8988T (cell line): ENCODE results near the gene RTN1.

Experiments used
- DNase-seq: peaks from one replicate; pipeline ENCODE4 v3.0.0; 2011

RTN1 gene

DNA sequence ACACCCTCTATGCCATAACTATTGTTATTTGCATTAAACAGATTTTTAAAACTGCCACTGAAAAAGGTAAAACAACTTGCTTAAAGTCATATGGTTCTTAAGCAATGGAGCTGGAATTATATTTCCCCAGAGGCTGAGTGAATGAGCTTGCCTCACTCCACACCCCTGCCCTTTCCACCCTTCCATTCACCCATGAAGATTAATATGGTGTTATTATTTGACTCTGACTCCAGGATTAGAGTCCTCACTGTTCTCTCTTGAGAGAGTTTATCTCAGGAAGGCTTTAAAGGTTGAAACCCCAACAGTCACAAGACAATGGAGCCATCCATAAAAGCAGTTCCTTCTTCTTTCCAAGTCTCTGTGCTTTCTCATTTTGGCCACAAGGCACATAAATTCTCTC is 84.9 kb downstream of the RTN1 start:
- no peak for DNase-seq

DNA sequence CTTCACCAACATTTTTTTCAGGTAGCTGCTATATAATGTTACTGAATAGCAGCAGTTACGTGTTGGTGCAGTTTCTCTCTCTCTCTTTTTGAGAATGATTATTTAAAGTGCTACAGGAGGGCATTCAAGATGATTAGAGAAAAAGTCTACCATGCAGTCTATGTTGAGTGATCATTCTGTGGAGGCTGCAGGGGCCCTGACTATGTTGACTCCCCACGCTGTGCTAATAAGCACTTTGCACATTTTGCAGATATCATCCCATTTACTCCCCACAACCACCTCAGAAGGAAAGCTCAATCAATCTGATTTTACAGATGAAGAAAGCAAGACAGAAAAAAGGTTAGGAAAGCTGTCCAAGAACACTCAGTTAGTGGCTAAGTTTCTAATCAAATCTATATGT is 87.8 kb downstream of the RTN1 start:
- no peak for DNase-seq

DNA sequence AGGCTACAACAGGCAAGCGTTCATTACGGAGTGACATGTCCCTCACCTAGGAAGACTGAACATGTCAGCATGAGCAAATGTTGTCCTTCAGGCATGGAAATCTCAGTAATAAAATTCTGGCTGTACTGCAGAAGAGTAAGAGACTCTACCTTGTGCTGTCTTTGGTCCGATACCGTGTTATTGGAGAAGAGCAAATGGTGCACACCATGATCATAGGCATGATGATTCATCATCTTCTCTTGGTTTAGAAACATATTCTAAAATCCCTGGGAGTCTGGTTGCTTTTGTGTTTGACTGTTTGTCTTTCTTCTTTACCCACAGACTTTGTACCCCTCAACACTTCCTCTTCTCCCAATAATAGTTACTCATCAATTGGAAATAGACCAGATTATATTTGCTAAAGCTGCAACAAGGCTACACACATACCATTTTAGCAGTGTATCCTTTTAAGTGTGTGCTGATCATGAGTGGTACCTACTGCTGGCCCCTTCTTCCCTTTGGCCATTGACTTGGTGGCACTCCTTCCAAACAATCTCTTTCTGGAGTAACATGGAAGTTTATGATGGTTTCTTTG is 93.5 kb downstream of the RTN1 start:
- no peak for DNase-seq

DNA sequence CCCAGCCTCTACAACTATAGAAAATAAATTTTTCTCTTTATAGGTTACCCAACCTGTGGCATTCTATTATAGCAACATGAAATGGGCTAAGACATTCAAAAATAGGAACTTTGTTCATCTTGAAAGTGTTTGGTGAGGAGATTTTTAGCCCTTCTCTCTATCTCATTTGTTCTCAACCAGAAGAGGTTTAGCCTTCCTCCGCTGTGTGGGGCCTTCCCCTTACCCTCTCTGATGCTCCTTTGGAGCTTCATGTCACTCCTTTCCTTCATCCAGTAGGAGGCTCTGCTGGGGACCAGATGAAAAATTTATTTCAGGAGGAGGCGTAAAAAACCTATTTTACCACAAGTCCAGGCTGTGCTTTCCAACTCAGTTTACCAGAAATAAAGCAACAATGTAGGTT is 94.1 kb downstream of the RTN1 start:
- DNase-seq = no peak

DNA sequence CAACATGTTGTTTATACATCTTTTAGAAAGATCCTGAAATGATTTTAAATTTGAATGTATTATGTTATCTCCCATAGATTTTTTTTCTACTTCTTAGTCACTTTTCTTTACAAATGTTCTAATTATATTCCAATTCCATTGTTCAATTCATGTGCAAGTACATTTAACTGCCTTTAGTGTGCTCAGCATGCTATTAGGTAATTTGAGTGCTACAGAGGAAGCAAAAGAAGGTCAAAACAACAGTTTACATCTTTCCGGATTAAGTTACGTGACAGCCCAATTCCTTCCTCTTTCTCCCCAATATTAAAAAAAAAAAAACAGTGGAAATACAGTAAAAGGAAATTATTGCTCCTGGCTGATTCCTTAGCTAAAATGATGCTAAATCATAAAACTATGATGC is 98.3 kb downstream of the RTN1 start:
- DNase-seq = no peak

DNA sequence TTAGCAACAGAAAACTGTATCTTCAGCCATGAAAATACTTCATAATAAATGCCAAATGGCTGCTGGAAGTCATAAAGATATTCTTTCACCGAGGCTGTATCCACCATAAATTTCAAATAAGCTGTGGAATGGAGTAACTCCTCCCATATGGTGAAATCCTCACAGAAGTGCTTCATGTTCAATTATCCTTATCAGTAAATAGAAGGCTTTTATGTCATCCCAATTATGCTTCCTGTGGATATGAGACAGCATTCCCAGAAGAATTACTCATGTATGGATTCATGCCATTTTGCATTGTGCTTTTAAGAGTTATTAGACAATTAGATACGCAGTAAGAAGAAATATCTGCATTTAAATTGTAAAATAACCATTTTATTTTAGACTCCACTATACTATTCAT is 99.0 kb downstream of the RTN1 start:
- DNase-seq = no peak

DNA sequence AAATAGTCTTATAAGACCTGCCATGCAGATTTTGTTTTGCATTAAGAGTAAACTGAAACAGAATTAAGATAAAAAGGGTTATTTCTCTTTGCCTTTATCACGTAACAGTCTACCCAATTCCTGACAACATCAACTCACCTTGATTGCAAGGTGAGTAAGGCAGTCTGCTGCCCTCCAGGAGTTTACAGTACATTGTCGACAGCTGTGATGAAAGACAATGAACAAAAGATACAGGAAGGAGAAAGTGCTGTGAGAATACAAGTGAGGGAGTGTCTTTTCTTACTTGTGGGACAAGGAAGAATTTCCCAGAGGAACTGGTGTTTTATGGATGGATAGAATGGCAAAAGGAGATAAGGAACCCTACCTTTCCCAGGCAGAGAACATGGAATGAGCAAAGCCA is 101.0 kb downstream of the RTN1 start:
- no peak for DNase-seq

DNA sequence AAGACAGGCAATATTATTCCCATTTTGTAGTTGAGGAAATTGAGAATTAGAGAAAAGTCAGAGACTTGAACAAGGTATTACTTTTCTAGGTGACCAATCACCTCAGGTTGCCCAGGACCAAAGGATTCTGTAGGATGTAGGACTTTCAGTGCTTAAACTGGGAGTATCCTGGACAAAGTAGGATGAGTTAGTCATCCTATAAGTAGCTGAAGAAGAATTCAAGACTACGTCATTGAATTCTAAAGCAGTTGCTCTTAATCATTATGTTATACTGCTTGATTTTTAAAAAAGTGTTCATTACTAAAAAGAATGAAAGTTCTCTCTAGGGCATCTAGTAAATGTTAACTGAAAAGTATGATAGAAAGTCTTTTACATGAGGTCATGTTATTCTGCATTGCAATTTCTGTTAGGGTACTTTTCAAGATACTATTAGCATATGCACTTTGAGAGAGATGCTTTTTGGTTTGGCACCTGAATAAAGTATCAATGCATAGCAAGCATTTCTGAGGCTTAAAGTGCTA is 101.7 kb downstream of the RTN1 start:
- DNase-seq = no peak

DNA sequence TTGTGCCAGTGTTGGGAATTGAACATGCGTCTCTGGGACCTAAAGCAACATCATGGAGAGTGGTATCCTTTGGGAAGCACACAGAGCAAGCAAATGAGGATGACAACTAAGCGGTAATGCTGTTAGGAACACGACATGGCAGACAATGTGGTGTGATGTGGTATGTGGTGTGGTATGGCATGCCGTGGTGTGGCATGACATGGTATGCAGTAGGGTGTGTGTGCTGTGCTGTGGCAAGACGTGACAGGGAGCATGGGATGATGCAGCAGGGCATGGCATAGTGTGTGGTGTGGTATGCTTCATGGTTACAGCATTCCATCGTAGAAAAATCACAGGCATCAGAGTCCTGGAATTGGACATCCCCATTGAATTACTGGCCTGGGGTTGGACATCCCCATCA is 108.7 kb downstream of the RTN1 start:
- DNase-seq = no peak

DNA sequence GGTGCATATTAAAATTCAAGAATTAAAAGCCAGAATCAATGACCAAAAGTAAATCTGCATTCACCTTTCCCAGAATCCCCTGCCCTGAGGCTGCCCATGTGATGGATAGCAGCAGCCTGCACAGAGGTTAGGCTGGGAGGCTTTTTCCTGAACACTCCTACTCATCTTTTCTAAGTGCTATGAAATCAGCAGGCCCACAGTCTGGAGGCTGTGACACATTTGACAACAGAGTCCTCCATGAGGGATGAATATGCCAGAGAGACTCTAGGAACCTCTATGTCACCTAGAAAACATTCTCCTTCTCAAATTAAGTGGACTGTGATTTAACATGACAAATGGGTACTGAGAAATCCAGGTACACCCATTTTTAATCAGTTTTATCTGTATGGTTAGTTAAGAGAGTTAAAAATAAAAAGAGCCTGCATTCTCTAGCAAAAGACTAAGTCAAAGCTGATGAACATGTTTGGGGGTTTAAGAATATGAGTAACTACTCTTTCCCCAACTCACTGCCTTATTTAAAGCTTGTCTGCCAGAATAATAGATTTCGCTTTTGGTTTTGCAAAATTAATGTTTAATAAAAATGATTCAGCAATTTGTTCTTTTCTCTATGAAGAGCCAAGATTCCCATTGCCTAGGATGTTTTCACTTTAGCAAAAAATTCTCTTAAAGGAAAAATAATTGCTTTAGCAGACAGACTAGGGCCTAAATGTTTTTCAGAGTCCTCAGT is 115.0 kb downstream of the RTN1 start:
- DNase-seq = no peak

DNA sequence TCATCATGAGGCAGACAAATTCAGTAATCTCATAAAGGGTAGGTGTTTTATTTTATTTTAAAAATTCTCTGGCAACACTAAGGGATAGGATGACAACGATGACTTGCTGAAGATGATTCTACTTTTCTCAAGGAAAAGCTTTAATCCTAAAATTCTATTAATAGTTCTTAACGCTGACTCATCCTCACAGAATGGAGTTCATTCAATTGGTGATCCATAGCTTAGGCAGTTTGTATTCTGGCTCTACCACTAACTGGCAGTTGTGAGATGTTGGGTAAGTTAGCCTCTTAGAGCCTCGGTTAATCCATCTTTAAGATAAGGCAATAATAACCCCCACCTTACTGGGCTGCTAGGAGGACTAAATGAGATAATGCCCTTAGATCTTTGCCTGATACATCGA is 116.3 kb downstream of the RTN1 start:
- no peak for DNase-seq

DNA sequence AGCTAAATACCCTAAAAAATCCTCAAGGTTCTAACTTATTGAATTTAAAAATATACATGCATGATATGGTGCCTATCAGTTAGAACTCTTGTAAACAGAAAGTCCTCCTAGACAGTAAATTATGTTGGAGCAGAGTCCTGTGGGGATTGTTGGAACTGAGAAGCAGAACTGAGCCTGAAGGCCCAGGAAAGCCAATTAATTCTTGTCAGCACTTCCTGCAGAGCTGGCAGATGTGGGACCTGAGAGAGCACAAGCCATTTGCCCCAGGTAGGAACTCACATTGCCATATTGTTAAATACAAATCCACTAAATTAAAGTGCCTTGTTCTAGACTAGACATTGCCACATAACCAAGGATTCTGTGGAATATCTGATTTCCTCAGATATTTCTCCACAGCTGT is 117.1 kb downstream of the RTN1 start:
- no peak for DNase-seq

DNA sequence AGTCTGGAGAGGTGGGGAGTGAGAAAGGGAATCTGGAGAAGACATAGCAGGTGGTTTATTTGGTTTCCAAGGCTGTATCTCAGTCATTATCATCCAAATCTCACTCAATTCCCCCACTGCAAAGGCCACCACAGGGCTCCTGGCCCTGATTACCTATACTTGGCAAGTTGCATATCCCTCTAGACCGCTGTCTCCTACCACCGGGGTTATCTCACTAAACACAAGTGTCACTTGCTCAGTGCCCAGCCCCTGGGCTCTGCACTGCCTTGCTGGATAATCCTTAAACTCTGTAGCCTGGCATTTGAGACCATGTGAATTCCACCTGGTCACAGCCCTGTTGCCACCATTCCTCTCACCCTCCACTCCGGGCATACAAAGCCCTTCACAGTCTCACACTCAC is 119.0 kb downstream of the RTN1 start:
- DNase-seq = no peak

DNA sequence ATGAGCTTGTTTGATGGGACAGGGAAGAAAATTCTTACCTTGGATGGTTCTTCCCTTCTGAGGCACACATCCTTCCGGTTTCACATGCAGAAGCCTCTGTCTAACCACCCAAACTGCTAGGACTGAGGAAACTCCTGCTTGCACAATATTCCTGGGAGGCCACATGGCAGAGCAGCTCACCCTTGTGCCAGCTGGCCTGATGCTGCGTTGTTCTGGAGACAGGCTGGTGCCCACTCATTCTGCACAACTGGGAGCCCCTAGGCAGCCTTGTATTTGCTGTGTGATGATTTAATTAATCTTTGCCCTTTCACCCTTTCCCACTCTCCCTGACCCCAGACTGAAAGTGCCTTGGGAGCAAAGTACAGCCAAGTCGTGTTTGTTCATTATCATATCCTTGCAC is 130.8 kb downstream of the RTN1 start:
- DNase-seq = no peak

DNA sequence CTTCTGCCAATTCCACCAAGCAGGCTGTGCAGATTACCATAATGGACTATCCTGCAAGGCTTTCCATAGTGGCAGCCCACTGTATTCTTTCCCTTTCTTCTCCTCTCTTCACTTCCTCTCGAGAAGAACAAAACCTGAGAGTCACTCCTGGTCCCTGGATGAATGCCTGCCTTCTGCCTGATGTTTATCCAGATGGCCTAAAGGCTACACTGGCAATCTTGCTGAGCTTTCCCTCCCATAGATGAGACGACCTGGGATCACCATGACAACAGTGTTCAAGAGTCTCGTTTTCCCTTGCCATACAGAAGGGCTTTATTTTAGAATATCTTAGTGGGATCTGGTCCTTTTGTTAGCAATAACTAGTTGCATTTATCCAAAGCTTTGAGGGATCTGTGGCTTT is 142.3 kb downstream of the RTN1 start:
- no peak for DNase-seq

DNA sequence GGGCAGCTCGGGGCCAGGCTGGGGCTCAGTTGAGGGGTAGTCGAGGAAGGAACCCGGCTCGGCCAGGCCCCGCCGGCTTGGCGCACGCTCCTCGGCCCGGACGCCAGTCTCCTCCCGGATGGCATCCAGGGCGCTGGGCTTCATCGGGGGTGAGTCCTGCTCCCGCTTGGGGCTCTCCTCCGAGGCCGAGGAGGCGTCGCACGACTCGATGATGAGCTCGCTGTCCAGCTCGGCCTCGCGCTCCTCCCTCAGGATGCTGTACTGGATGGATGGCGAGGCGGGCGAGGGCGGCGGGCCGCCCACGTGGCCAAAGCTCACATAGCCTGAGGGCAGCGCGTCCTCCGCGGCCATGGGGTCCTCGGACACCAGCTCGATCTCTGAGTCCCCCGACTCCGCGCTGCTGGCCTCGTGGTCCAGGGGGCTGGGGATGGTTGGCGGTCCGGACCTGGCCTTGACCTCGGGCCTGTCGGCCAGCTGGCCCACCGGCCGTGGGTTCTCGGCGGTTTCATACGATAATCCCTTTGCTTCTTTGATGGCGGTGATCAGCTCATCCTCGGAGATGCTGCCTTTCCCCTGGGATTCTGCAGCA is 143.4 kb downstream of the RTN1 start:
- DNase-seq = no peak

DNA sequence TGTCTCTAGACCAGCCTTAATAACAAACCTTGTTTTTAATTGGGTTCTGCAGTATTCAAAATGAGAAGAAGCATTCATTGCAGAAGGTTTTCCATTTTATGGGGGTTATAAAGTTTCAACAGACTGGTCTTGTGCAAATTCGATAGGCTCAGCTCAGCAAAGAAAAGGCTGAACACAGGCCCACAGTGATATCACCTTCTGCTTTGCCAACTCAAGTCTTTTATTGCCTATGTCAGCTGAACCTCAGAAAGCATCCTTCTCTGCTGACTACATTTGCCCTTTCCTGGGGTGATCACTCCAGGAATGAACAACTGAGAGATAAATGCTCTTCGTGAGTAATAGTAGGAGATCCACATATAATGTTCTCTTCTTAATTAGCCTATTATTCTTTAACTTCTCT is 159.5 kb downstream of the RTN1 start:
- no peak for DNase-seq

DNA sequence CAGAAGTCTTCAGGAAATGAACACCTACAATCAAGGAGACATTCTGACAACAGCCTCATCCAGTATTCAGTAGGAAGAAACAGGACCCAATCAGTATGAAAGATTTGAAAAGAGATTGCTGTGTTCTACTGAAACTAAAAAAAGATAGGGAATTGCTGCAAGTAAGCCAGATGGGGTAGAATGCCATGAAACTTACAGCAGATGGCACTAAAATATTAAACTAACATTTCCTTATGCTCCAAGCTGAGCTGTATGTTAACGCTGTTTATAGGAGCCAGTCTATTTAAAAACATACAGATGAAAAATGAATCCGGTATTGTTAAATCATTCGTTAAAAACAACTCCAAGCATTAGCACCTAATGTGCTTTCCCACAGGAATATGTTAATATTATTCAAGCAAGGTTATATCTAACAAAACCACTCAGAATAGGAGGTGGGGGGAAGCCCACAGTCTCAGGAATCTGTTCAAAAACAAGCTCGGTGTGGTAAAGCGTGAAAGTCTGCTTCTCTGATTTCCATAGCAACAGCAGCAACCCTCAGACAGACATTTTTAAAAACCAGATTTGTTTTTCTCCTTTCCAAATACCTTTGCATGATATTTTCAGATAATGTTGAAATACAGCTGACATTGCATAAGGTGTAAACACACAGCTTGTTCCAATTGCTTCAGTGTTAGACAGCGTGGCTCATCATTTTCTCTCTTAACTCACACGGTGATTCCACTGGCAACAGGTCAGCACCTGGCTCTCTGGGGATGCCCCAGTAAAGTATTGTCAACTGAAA is 162.6 kb downstream of the RTN1 start:
- no peak for DNase-seq

DNA sequence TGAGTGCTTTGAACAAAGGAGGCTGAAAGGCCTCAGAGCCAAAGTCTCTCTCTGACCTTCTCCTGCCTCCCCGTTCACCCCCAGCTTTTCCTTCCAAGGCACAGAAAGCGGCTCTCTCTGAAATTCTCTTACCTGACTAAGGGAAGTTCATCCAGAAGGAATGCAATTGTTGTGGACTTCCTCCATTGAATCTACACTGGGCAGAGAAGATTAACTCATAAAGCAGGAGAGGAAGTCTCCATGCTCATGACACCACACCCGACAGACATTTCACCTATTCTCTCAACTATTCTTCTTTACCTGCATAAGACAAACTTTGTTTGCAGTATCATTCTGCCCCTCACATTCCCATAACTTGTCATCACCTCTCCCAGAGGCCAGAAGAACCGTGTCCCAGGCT is 164.7 kb downstream of the RTN1 start:
- DNase-seq = no peak

DNA sequence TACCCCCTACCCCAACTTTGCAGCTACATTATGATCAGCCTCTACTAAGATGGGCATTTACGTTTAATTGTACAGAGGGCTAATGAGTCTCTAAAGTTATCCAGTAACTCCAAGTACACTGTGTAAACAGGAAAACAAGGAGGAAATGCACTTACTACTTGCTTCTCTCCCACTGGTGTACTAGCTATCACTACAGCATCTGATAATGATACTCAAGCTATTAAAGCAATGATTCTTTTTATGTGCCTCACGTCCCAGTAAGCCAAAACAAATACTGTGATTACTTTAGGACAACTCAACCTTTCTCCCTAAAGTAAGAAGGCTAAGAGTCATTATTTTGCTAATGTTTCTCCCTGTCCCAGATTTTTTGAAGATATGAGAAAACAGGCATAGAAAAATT is 165.3 kb downstream of the RTN1 start:
- no peak for DNase-seq

DNA sequence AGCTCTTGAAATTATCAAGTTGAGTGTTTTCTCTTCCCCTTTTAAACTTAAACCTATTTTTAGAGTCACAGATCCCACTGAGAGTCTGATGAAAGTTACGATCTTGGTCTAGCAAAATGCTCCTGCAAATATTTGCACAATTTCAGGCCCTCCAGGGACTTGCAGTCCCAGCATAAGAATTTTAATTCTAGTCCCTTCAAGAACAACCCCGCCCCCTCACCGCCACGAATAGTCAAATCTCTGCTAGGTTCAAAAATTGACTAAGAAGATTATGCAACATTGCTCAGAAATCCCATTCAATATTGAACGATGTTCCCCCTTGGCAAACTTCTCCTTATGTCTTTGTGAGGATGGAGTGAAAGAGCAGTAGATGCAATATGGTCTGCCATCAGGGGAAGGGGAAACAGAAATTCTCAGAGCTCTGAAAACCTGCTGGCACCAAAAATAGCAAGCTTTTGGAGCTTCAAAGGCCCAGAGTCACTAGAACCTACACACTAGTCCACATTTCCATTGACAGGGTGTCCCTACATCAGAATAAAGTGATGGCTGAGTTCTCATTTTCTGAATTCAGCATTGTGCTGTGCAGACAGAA is 166.4 kb downstream of the RTN1 start:
- no peak for DNase-seq

DNA sequence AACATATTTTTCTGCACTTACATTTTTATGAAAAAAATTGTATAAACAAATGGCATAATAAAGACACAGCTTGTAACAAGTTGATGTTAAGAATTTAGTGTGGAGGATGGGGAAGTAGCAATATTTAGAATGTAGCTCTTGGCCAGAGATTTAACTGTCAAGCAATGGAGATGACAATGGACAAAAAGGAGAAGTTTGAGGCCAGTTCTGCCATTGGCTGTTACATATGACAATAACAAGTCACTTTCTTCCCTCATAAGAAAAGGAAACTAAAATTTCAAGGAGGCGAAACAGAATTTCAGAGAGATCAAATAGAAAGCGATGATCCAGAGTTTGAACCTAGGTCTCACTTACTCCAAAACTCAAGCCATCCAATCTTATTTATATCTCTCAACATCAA is 171.1 kb downstream of the RTN1 start:
- DNase-seq = no peak

DNA sequence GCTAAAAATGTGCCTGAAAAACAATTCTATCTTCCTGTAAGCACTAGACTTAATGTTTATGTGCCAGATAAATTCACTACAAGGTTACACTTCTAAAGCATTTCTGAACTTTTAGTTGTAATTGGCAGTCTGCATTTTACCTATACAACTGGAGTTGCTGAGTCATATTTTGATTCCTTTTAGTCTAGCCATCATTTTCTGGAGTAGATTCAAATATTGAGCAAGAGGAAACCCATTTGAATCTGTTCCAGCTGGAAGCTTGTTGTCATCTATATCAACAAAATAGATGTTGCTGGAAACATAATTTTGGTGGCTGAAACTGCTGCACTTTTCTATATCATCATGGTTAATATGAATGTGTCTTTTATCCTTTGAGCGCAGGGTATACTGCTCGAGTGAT is 171.8 kb downstream of the RTN1 start:
- DNase-seq = no peak
